ENCODE results near the gene CACNG3. TPM values are rescaled to one million over a fixed set of nuclear protein-coding genes. Genes with fewer than 3 reads are reported as not detected.

The CACNG3 gene
- total RNA-seq, 1 donor from 2014 or later: not detected

DNA sequence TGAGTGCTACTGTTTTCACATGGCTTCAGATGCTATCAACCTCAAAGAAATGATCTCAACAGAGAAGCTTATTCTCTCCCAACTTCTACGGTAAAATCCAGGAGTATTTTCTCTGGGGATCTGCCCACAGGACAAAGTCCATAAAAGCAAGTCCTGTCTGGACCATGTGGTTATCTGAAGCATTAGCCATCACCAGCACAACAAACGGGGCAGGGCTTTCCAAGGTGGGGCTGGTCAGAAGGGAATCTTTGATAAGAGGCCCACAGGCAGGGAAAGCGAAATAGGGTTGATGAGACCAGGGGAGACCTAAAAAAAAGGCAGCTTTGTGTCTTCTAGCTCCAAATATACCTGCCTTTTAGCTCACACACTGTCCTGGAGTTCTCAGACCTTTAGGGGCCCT, 38.7 kb upstream of the CACNG3 start:
- no peaks in the 10 kb centered on the region for H3K4me1 Mint-ChIP-seq (ENCODE audit: unreplicated experiment)
- H3K9me3 Mint-ChIP-seq: no peaks in the 10 kb centered on the region
- no peak overlapping the region for H3K27ac Mint-ChIP-seq
- H3K27me3 Mint-ChIP-seq: peaks cover 3% of the 10 kb centered on the region
- TF ChIP-seq, protein P1, sequence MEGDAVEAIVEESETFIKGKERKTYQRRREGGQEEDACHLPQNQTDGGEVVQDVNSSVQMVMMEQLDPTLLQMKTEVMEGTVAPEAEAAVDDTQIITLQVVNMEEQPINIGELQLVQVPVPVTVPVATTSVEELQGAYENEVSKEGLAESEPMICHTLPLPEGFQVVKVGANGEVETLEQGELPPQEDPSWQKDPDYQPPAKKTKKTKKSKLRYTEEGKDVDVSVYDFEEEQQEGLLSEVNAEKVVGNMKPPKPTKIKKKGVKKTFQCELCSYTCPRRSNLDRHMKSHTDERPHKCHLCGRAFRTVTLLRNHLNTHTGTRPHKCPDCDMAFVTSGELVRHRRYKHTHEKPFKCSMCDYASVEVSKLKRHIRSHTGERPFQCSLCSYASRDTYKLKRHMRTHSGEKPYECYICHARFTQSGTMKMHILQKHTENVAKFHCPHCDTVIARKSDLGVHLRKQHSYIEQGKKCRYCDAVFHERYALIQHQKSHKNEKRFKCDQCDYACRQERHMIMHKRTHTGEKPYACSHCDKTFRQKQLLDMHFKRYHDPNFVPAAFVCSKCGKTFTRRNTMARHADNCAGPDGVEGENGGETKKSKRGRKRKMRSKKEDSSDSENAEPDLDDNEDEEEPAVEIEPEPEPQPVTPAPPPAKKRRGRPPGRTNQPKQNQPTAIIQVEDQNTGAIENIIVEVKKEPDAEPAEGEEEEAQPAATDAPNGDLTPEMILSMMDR (conservative IDR thresholded peaks at IDR 0.05): no peak
- H3K4me3 Mint-ChIP-seq: no peak overlapping the region
- no peak for DNase-seq (ENCODE audit: extremely low spot score, unreplicated experiment)
- H3K36me3 Mint-ChIP-seq: no peaks in the 10 kb centered on the region

GRCh38 chr16:24218299-24218698, 37.8 kb upstream of the CACNG3 start:
- Mint-ChIP-seq H3K36me3 (no peaks in the 10 kb centered on the region), H3K4me3 (no peak overlapping the region), H3K27me3 (peaks cover 3% of the 10 kb centered on the region), H3K27ac (no peak overlapping the region), H3K9me3 (no peaks in the 10 kb centered on the region), H3K4me1 (ENCODE audit: unreplicated experiment) (no peaks in the 10 kb centered on the region)
- no peak for DNase-seq (ENCODE audit: extremely low spot score, unreplicated experiment)
- TF ChIP-seq, protein P1 (conservative IDR thresholded peaks at IDR 0.05): no peak

- peaks cover 6% of the 10 kb centered on the region for H3K27me3 Mint-ChIP-seq
- no peaks in the 10 kb centered on the region for H3K36me3 Mint-ChIP-seq
- H3K4me1 Mint-ChIP-seq (ENCODE audit: unreplicated experiment): no peaks in the 10 kb centered on the region
- no peak overlapping the region for H3K27ac Mint-ChIP-seq
- TF ChIP-seq, protein P1 (conservative IDR thresholded peaks at IDR 0.05): no peak
- no peaks in the 10 kb centered on the region for H3K9me3 Mint-ChIP-seq
- no peak for DNase-seq (ENCODE audit: extremely low spot score, unreplicated experiment)
- H3K4me3 Mint-ChIP-seq: no peak overlapping the region
Observed at GRCh38 chr16:24221219-24221618, 34.9 kb upstream of the CACNG3 start.

GRCh38 chr16:24228514-24228913, 27.6 kb upstream of the CACNG3 start:
- Mint-ChIP-seq H3K4me3 (no peak overlapping the region), H3K27me3 (peaks cover under 1% of the 10 kb centered on the region), H3K27ac (no peak overlapping the region), H3K36me3 (no peaks in the 10 kb centered on the region), H3K9me3 (no peaks in the 10 kb centered on the region), H3K4me1 (ENCODE audit: unreplicated experiment) (no peaks in the 10 kb centered on the region)
- DNase-seq (ENCODE audit: extremely low spot score, unreplicated experiment): no peak
- TF ChIP-seq, protein P1 (conservative IDR thresholded peaks at IDR 0.05): no peak

DNA sequence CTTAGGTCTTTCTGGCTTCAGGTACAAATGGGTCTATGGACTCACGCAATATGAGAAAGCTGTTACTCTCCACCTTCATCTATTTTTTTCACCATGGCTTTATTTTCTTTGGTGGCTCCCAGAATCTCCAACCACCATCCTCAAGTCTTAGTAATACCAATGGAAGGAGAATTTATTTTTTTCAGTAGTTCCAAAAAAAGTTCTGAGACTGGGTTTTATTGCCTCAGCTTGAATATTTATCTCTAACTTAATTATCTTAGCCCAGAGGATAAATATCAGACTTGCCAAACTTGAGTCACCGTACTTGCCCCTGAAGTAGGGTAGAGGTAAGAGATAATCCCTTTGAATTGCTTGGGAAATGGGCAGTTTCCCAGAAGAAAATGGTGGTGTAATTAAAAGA, 23.2 kb upstream of the CACNG3 start:
- no peak for DNase-seq (ENCODE audit: extremely low spot score, unreplicated experiment)
- no peaks in the 10 kb centered on the region for H3K27me3 Mint-ChIP-seq
- no peaks in the 10 kb centered on the region for H3K9me3 Mint-ChIP-seq
- no peak overlapping the region for H3K4me3 Mint-ChIP-seq
- H3K36me3 Mint-ChIP-seq: no peaks in the 10 kb centered on the region
- TF ChIP-seq, protein P1 (conservative IDR thresholded peaks at IDR 0.05): no peak
- no peak overlapping the region for H3K27ac Mint-ChIP-seq
- H3K4me1 Mint-ChIP-seq (ENCODE audit: unreplicated experiment): no peaks in the 10 kb centered on the region

GRCh38 chr16:24234737-24235136, 21.4 kb upstream of the CACNG3 start:
- no peak overlapping the region for H3K4me3 Mint-ChIP-seq
- no peaks in the 10 kb centered on the region for H3K36me3 Mint-ChIP-seq
- H3K9me3 Mint-ChIP-seq: no peaks in the 10 kb centered on the region
- H3K27me3 Mint-ChIP-seq: peaks cover 5% of the 10 kb centered on the region
- no peaks in the 10 kb centered on the region for H3K4me1 Mint-ChIP-seq (ENCODE audit: unreplicated experiment)
- H3K27ac Mint-ChIP-seq: no peak overlapping the region
- no peak for DNase-seq (ENCODE audit: extremely low spot score, unreplicated experiment)
- TF ChIP-seq, protein P1 (conservative IDR thresholded peaks at IDR 0.05): no peak
